SK-N-SH treated with all-trans-retinoic acid at 6 μM for 48 hours (cell line): Measurements from ENCODE around the gene KIF13A.

Experiments used
- ARNTL ChIP-seq: fragments of 450-650 bp; formaldehyde crosslinking; IDR thresholded peaks from 2 replicates; pipeline ENCODE4 v1.5.0; 2020; ENCODE audit warnings: low read depth, mild to moderate bottlenecking, moderate library complexity, borderline replicate concordance
- CREB5 ChIP-seq: fragments of 250-450 bp; sonication (Bioruptor Pico); IDR thresholded peaks from 2 replicates; pipeline ENCODE4 v1.5.1; 2020; ENCODE audit warnings: low read depth, mild to moderate bottlenecking, moderate library complexity
- CSRNP3 ChIP-seq: fragments of 250-450 bp; sonication (Bioruptor Pico); IDR thresholded peaks from 2 replicates; pipeline ENCODE4 v1.5.1; 2021; ENCODE audit warnings: mild to moderate bottlenecking, moderate library complexity
- PATZ1 ChIP-seq: fragments of 250-450 bp; sonication (Bioruptor Pico); IDR thresholded peaks from 2 replicates; pipeline ENCODE4 v1.8.0; 2020; ENCODE audit warnings: mild to moderate bottlenecking, moderate library complexity, borderline replicate concordance
- POU6F1 ChIP-seq: fragments of 250-450 bp; sonication (Bioruptor Pico); IDR thresholded peaks from 2 replicates; pipeline ENCODE4 v1.8.0; 2021; ENCODE audit warnings: low read depth, mild to moderate bottlenecking, moderate library complexity, borderline replicate concordance
- RARB ChIP-seq: fragments of 250-450 bp; sonication (Bioruptor Pico); IDR thresholded peaks from 2 replicates; pipeline ENCODE4 v1.8.0; 2021; ENCODE audit warnings: mild to moderate bottlenecking, moderate library complexity
- TOX ChIP-seq: fragments of 250-450 bp; sonication (Bioruptor Pico); IDR thresholded peaks from 2 replicates; pipeline ENCODE4 v1.8.0; 2021; ENCODE audit warnings: mild to moderate bottlenecking, moderate library complexity, borderline replicate concordance
- ZC3H10 ChIP-seq: fragments of 250-450 bp; sonication (Bioruptor Pico); IDR thresholded peaks from 2 replicates; pipeline ENCODE4 v1.5.1; 2021; ENCODE audit warnings: mild to moderate bottlenecking, moderate library complexity
- ZFP3 ChIP-seq: fragments of 250-450 bp; sonication (Bioruptor Pico); IDR thresholded peaks from 2 replicates; pipeline ENCODE4 v1.5.0; 2020; ENCODE audit warnings: mild to moderate bottlenecking, moderate library complexity
- ZFP30 ChIP-seq: fragments of 450-650 bp; formaldehyde crosslinking; IDR thresholded peaks from 2 replicates; pipeline ENCODE4 v1.5.0; 2022; ENCODE audit warnings: mild to moderate bottlenecking, moderate library complexity
- ZNF70 ChIP-seq: fragments of 450-650 bp; formaldehyde crosslinking; IDR thresholded peaks from 2 replicates; pipeline ENCODE4 v1.5.0; 2020; ENCODE audit warnings: mild to moderate bottlenecking, moderate library complexity
- ZNF8 ChIP-seq: fragments of 450-650 bp; formaldehyde crosslinking; IDR thresholded peaks from 2 replicates; pipeline ENCODE4 v1.5.0; 2020; ENCODE audit warnings: mild to moderate bottlenecking, moderate library complexity

GRCh38 chr6:17762651-17763050, 224.8 kb downstream of the KIF13A start:
- TF ChIP-seq ZFP3 (no peak), CSRNP3 (no peak), ZFP30 (CRISPR knock-in tag) (no peak), ZNF70 (no peak), ZC3H10 (no peak), ZNF8 (no peak), TOX (CRISPR knock-in tag) (no peak), POU6F1 (CRISPR knock-in tag) (no peak), CREB5 (CRISPR knock-in tag) (no peak), PATZ1 (no peak), RARB (no peak), ARNTL (CRISPR knock-in tag) (no peak)
